Tibial nerve (tissue), 4 donors: Measurements from ENCODE around the gene ANO1.

ENCODE experiments used
- CTCF ChIP-seq, 5 experiments: fragments of 200-600 bp in 3 of 5; fragments of 450-650 bp in 2 of 5; sonication (generic) in 3 of 5; IDR thresholded peaks; one replicate each; pipeline ENCODE4 v1.5.1; 2016 to 2019; ENCODE audit warnings: antibody characterized with exemption in 5 of 5, mild to moderate bottlenecking in 3 of 5, moderate library complexity in 2 of 5
- EP300 ChIP-seq, 2 donors: sonication (generic); formaldehyde crosslinking; IDR thresholded peaks; one replicate each; pipeline ENCODE4 v1.6.1; 2017; ENCODE audit warnings: antibody characterized with exemption in 2 of 2, mild to moderate bottlenecking in 1 of 2
- POLR2A ChIP-seq, 2 donors: fragments of 450-650 bp; IDR thresholded peaks; one replicate each; pipeline ENCODE4 v1.6.1; 2017; ENCODE audit warnings: antibody characterized with exemption in 2 of 2, mild to moderate bottlenecking in 2 of 2, moderate library complexity in 2 of 2

GRCh38 chr11:70061734-70062133, 16.4 kb upstream of the ANO1 start:
- TF ChIP-seq EP300 (IDR thresholded peaks at IDR 0.05) (no peak), POLR2A (IDR thresholded peaks at IDR 0.05) (no peak), CTCF (IDR thresholded peaks at IDR 0.05) (no peak)
